RWPE2 (cell line): ENCODE data around the gene GSS.
A peak's percentile ranks its signal among the peaks of the same experiment; 100 is the strongest.

Experiments
- ATAC-seq: fragments of 200-7000 bp; cut with Tn5 transposase; 3 replicates; pipeline ENCODE4 v1.9.1; 2021; ENCODE audit warnings: low read depth
- DNase-seq: peaks from one replicate; pipeline ENCODE4 v3.0.0-alpha.2; 2020; ENCODE audit warnings: low spot score
- H3K27ac ChIP-seq: fragments of 450-650 bp; 2 replicates; pipeline ENCODE4 v1.5.1; 2017; ENCODE audit warnings: mild to moderate bottlenecking; ENCODE audit not compliant: poor library complexity, severe bottlenecking
- H3K27me3 ChIP-seq: fragments of 250-450 bp; sonication (Bioruptor Pico); 2 replicates; pipeline ENCODE4 v1.5.1; 2021; ENCODE audit warnings: mild to moderate bottlenecking, moderate library complexity; ENCODE audit not compliant: insufficient read depth, poor library complexity, severe bottlenecking
- H3K36me3 ChIP-seq: fragments of 250-450 bp; sonication (Bioruptor Pico); 2 replicates; pipeline ENCODE4 v1.5.1; 2020; ENCODE audit warnings: low read depth, mild to moderate bottlenecking, moderate library complexity
- H3K4me1 ChIP-seq: fragments of 250-450 bp; sonication (Bioruptor Pico); 2 replicates; pipeline ENCODE4 v1.5.1; 2021; ENCODE audit warnings: mild to moderate bottlenecking, moderate library complexity; ENCODE audit not compliant: insufficient read depth, poor library complexity, severe bottlenecking
- H3K4me3 ChIP-seq: fragments of 250-450 bp; sonication (Bioruptor Pico); 2 replicates; pipeline ENCODE4 v1.5.1; 2021; ENCODE audit warnings: mild to moderate bottlenecking, moderate library complexity; ENCODE audit not compliant: severe bottlenecking
- H3K9me3 ChIP-seq: fragments of 250-450 bp; sonication (Bioruptor Pico); 2 replicates; pipeline ENCODE4 v1.5.1; 2021; ENCODE audit warnings: mild to moderate bottlenecking, moderate library complexity; ENCODE audit not compliant: severe bottlenecking
- CTCF ChIP-seq: fragments of 450-650 bp; IDR thresholded peaks from one replicate; pipeline ENCODE4 v1.5.1; 2017; ENCODE audit warnings: mild to moderate bottlenecking, moderate library complexity; ENCODE audit not compliant: poor library complexity, severe bottlenecking

GSS gene

GRCh38 chr20:34985461-34986310, 30.1 kb upstream of the GSS start:
- Histone ChIP-seq H3K4me3 (no peak overlapping the region), H3K27me3 (no peaks in the 10 kb centered on the region), H3K27ac (no peak overlapping the region), H3K9me3 (no peaks in the 10 kb centered on the region), H3K36me3 (no peaks in the 10 kb centered on the region), H3K4me1 (no peaks in the 10 kb centered on the region)
- ATAC-seq (no peak), DNase-seq (peak; percentile 81)
- no peak for TF ChIP-seq CTCF

GRCh38 chr20:34984756-34985261, 29.2 kb upstream of the GSS start:
- DNase-seq (peak; percentile 83), ATAC-seq (peak; percentile 16; the same call in 1 of the 3 replicates)
- H3K36me3 ChIP-seq: no peaks in the 10 kb centered on the region
- no peak for TF ChIP-seq CTCF
- no peak overlapping the region for H3K4me3 ChIP-seq
- H3K4me1 ChIP-seq: no peaks in the 10 kb centered on the region
- no peaks in the 10 kb centered on the region for H3K9me3 ChIP-seq
- no peaks in the 10 kb centered on the region for H3K27me3 ChIP-seq
- H3K27ac ChIP-seq: no peak overlapping the region

- no peak for TF ChIP-seq CTCF
- Histone ChIP-seq H3K27me3 (no peaks in the 10 kb centered on the region), H3K4me3 (no peak overlapping the region), H3K36me3 (no peaks in the 10 kb centered on the region), H3K4me1 (no peaks in the 10 kb centered on the region), H3K27ac (no peak overlapping the region), H3K9me3 (no peaks in the 10 kb centered on the region)
- no peak for ATAC-seq
- DNase-seq: peak; percentile 76
Observed at GRCh38 chr20:34983995-34984735, 28.6 kb upstream of the GSS start.

GRCh38 chr20:34983089-34983820, 27.6 kb upstream of the GSS start:
- no peaks in the 10 kb centered on the region for H3K4me1 ChIP-seq
- no peak for ATAC-seq
- no peak overlapping the region for H3K4me3 ChIP-seq
- H3K36me3 ChIP-seq: no peaks in the 10 kb centered on the region
- H3K27me3 ChIP-seq: no peaks in the 10 kb centered on the region
- H3K27ac ChIP-seq: no peak overlapping the region
- no peaks in the 10 kb centered on the region for H3K9me3 ChIP-seq
- no peak for TF ChIP-seq CTCF
- peak; percentile 67 for DNase-seq
